Keratinocyte (primary cell): ENCODE results near the gene EFCAB13. TPM values are rescaled to one million over a fixed set of nuclear protein-coding genes. Genes with fewer than 3 reads are reported as not detected.

Experiments used
- DNase-seq: peaks from one replicate; pipeline ENCODE4 v3.0.0-alpha.2; 2011; ENCODE audit warnings: low read depth, missing footprints, low spot score
- FAIRE-seq: peaks from 2 replicates; lab custom pipeline; 2011; peaks lifted over from hg19 to GRCh38; lab: Jason Lieb, UNC
- H2AFZ ChIP-seq: 2 replicates; pipeline ENCODE4 v1.6.0; 2012; ENCODE audit warnings: low read length, control low read depth, inconsistent platforms; ENCODE audit not compliant: control insufficient read depth
- H3K27ac ChIP-seq: 2 replicates; pipeline ENCODE4 v1.5.1; 2011; ENCODE audit warnings: low read length; ENCODE audit not compliant: control insufficient read depth, insufficient read depth
- H3K27me3 ChIP-seq: 3 replicates; pipeline ENCODE4 v1.6.0; 2011; ENCODE audit warnings: low read length; ENCODE audit not compliant: control insufficient read depth, insufficient read depth; ENCODE audit errors: extremely low read depth
- H3K36me3 ChIP-seq, 2 experiments: 2 replicates in 1 of 2; 3 replicates in 1 of 2; pipeline ENCODE4 v1.5.1; 2011; ENCODE audit warnings: low read length in 2 of 2, mild to moderate bottlenecking in 1 of 2; ENCODE audit not compliant: control insufficient read depth in 2 of 2, insufficient read depth in 2 of 2; ENCODE audit errors: extremely low read depth in 1 of 2
- H3K4me1 ChIP-seq: 3 replicates; pipeline ENCODE4 v1.5.1; 2011; ENCODE audit warnings: low read length; ENCODE audit not compliant: control insufficient read depth, insufficient read depth; ENCODE audit errors: extremely low read depth
- H3K4me2 ChIP-seq: 3 replicates; pipeline ENCODE4 v1.6.0; 2011; ENCODE audit warnings: low read depth, low read length; ENCODE audit not compliant: control insufficient read depth, insufficient read depth; ENCODE audit errors: extremely low read depth
- H3K4me3 ChIP-seq, 3 experiments: fragments of 200-600 bp in 1 of 3; sonication (generic) in 1 of 3; 2 replicates in 2 of 3; 3 replicates in 1 of 3; pipeline ENCODE4 v1.5.1; 2011 to 2016; ENCODE audit warnings: low read length in 3 of 3, mild to moderate bottlenecking in 3 of 3, control low read depth in 2 of 3, inconsistent platforms in 1 of 3, low read depth in 1 of 3, mixed read lengths in 1 of 3, mixed run types in 1 of 3, moderate library complexity in 1 of 3; ENCODE audit not compliant: control insufficient read depth in 2 of 3, insufficient read depth in 2 of 3; ENCODE audit errors: extremely low read depth in 1 of 3
- H3K79me2 ChIP-seq: 2 replicates; pipeline ENCODE4 v1.6.0; 2012; ENCODE audit warnings: low read length; ENCODE audit not compliant: control insufficient read depth, insufficient read depth
- H3K9ac ChIP-seq: 3 replicates; pipeline ENCODE4 v1.6.0; 2011; ENCODE audit warnings: low read length; ENCODE audit not compliant: control insufficient read depth, insufficient read depth; ENCODE audit errors: extremely low read depth
- H3K9me1 ChIP-seq: 3 replicates; pipeline ENCODE4 v1.6.0; 2011; ENCODE audit warnings: low read length; ENCODE audit not compliant: control insufficient read depth, insufficient read depth; ENCODE audit errors: extremely low read depth
- H3K9me3 ChIP-seq: 2 replicates; pipeline ENCODE4 v1.5.1; 2012; ENCODE audit warnings: low read depth, low read length; ENCODE audit not compliant: control insufficient read depth
- H4K20me1 ChIP-seq: 3 replicates; pipeline ENCODE4 v1.6.0; 2011; ENCODE audit warnings: low read length; ENCODE audit not compliant: control insufficient read depth, insufficient read depth; ENCODE audit errors: extremely low read depth
- CTCF ChIP-seq, 3 experiments: IDR thresholded peaks in 1 of 3; conservative IDR thresholded peaks in 1 of 3; optimal IDR thresholded peaks in 1 of 3; 2 replicates in 2 of 3; 3 replicates in 1 of 3; pipeline versions ENCODE3 to v1.5.1; 2011; ENCODE audit warnings: low read length in 3 of 3, mild to moderate bottlenecking in 3 of 3, moderate library complexity in 2 of 3, control low read depth in 1 of 3, inconsistent platforms in 1 of 3; ENCODE audit not compliant: insufficient read depth in 2 of 3; ENCODE audit errors: extremely low read depth in 1 of 3
- EZH2 ChIP-seq: IDR thresholded peaks from one replicate; pipeline ENCODE4 v1.6.1; 2012; ENCODE audit warnings: inconsistent platforms, mild to moderate bottlenecking, low read length, moderate library complexity
- dilution Hi-C: fragments of 300-500 bp; cut with MboI; formaldehyde crosslinking; loops from one replicate; pipeline ENCODE4 v1.7.0; 2020; ENCODE audit warnings: low sequenced_read_pairs; ENCODE audit not compliant: extremely low pct_ligation_motif_present
- polyA plus RNA-seq, 5 experiments: library from polyadenylated mRNA; depleted of rRNA in 3 of 5; stranded (reverse) in 3 of 5; stranded (forward) in 1 of 5; unstranded in 1 of 5; fragments of >200 nt; gene quantifications; 1 replicate in 1 of 5; 2 replicates in 3 of 5; 3 replicates in 1 of 5; pipeline versions ENCODE4 v1.2.1 to v1.2.3, GENCODE V29; 2011 to 2012; ENCODE audit warnings: missing spikeins in 2 of 5, low read depth in 1 of 5, low replicate concordance in 1 of 5

Gene EFCAB13
- polyA plus RNA-seq, 1 donor (not counting 4 experiments of a cell fraction or from before 2014, with no cell fraction given) = 0.63 TPM

GRCh38 chr17:47299239-47299910, 24.4 kb upstream of the EFCAB13 start:
- H3K9me3 ChIP-seq = peaks cover 9% of the 10 kb centered on the region
- H3K27ac ChIP-seq = no peak overlapping the region
- H3K4me2 ChIP-seq = no peak overlapping the region
- H4K20me1 ChIP-seq = no peaks in the 10 kb centered on the region
- no peak overlapping the region for H2AFZ ChIP-seq
- H3K79me2 ChIP-seq = no peaks in the 10 kb centered on the region
- peaks cover 40% of the 10 kb centered on the region for H3K27me3 ChIP-seq
- H3K9ac ChIP-seq = no peak overlapping the region
- DNase-seq (no peak), FAIRE-seq (no peak)
- no peaks in the 10 kb centered on the region for H3K9me1 ChIP-seq
- H3K36me3 ChIP-seq = no peaks in the 10 kb centered on the region
- no peak overlapping the region for H3K4me3 ChIP-seq
- TF ChIP-seq EZH2 = no peak
- no peak for TF ChIP-seq CTCF (optimal IDR thresholded peaks at IDR 0.05 in 1 of 3, IDR thresholded peaks at IDR 0.05 in 1 of 3, conservative IDR thresholded peaks at IDR 0.05 in 1 of 3; ENCODE audit: extremely low read depth in 1 of 3, insufficient read depth in 2 of 3, low read length in 3 of 3)
- dilution Hi-C loops = no loop called here
- H3K4me1 ChIP-seq = no peaks in the 10 kb centered on the region

- Histone ChIP-seq H3K4me1 (peaks cover 7% of the 10 kb centered on the region), H3K4me2 (no peak overlapping the region), H3K9ac (no peak overlapping the region), H3K9me3 (peaks cover 9% of the 10 kb centered on the region), H3K36me3 (no peaks in the 10 kb centered on the region), H4K20me1 (no peaks in the 10 kb centered on the region), H3K27ac (no peak overlapping the region), H3K4me3 (no peak overlapping the region), H3K27me3 (peaks cover 30% of the 10 kb centered on the region), H3K9me1 (no peaks in the 10 kb centered on the region), H2AFZ (no peak overlapping the region), H3K79me2 (no peaks in the 10 kb centered on the region)
- no peak for DNase-seq
- TF ChIP-seq EZH2 (no peak), CTCF (optimal IDR thresholded peaks at IDR 0.05 in 1 of 3, IDR thresholded peaks at IDR 0.05 in 1 of 3, conservative IDR thresholded peaks at IDR 0.05 in 1 of 3; ENCODE audit: extremely low read depth in 1 of 3, insufficient read depth in 2 of 3, low read length in 3 of 3) (no peak)
- no peak for FAIRE-seq
- dilution Hi-C loops = no loop called here
Measured at GRCh38 chr17:47300718-47301117, 23.0 kb upstream of the EFCAB13 start.
